HepG2 (cell line): Measurements from ENCODE around the gene SNAP47. TPM values are rescaled to one million over a fixed set of nuclear protein-coding genes. Genes with fewer than 3 reads are reported as not detected.

ENCODE experiments used
- polyA plus RNA-seq, 8 experiments: library from polyadenylated mRNA; depleted of rRNA in 3 of 8; stranded (reverse) in 7 of 8; unstranded in 1 of 8; fragments of >200 nt; fragmentation: Illumina TruSeq in 4 of 8; extraction: Trizol in 4 of 8; gene quantifications; 2 replicates each; pipeline versions ENCODE4 v1.2.1 to v1.2.3, GENCODE V29; 2011 to 2016; ENCODE audit warnings: low read depth in 4 of 8, missing spikeins in 1 of 8, mixed read lengths in 1 of 8; ENCODE audit not compliant: insufficient read depth in 1 of 8
- total RNA-seq, 5 experiments: library from RNA; depleted of rRNA; stranded (reverse); fragments of >200 nt; fragmentation: Illumina TruSeq; extraction: Trizol; gene quantifications; 2 replicates each; pipeline ENCODE4 v1.2.3, GENCODE V29; 2016; ENCODE audit warnings: low read depth in 1 of 5

The SNAP47 gene
- total and polyA plus RNA-seq, 2 of the 13 experiments (the other 11 are each of a cell fraction or from before 2014, with no cell fraction given): 13.6 to 25.1 TPM

Other genes starting within 250 kb of the SNAP47 start
- gene ZNF678, start 171.9 kb upstream of the SNAP47 start, total RNA-seq (2016; rRNA removed; fragmentation: Illumina TruSeq; extraction: Trizol): 7.6 and 9.9 TPM in 2 replicates
- gene ZNF678, start 171.9 kb upstream of the SNAP47 start, polyA plus RNA-seq (2011; rRNA removed): 1.6 and 2.0 TPM in 2 replicates
- gene JMJD4, start 133 bp upstream of the SNAP47 start, total RNA-seq (2016; rRNA removed; fragmentation: Illumina TruSeq; extraction: Trizol): 23.0 and 29.0 TPM in 2 replicates
- gene JMJD4, start 133 bp upstream of the SNAP47 start, polyA plus RNA-seq (2011; rRNA removed): 10.2 and 17.3 TPM in 2 replicates
- gene PRSS38, start 80.2 kb downstream of the SNAP47 start, total RNA-seq (2016; rRNA removed; fragmentation: Illumina TruSeq; extraction: Trizol): not detected in 2 replicates
- gene PRSS38, start 80.2 kb downstream of the SNAP47 start, polyA plus RNA-seq (2011; rRNA removed): not detected in 2 replicates
- 0.04 TPM in 2 replicates for gene WNT9A, start 212.5 kb downstream of the SNAP47 start, total RNA-seq (2016; rRNA removed; fragmentation: Illumina TruSeq; extraction: Trizol)
- gene WNT9A, start 212.5 kb downstream of the SNAP47 start, polyA plus RNA-seq (2011; rRNA removed): not detected in 2 replicates